ENCODE data around the gene TBC1D16.

- TF ChIP-seq EZH2phosphoT487 (IDR thresholded peaks at IDR 0.05) (no peak), CTCF (IDR thresholded peaks at IDR 0.05) (no peak), EZH2 (IDR thresholded peaks at IDR 0.05) (no peak)
Measured at GRCh38 chr17:79914813-79915740, 120.6 kb downstream of the TBC1D16 start.
